CD4-positive, alpha-beta T cell treated with Interleukin-17A for 4 hours (primary cell): ENCODE data around the gene CAST.
"Not testable (repeated sequence)": the region's sequence is repeated elsewhere in the genome, so short reads cannot be mapped to it uniquely, and the experiment has no call there.

Experiments used
- DNase-seq: peaks from one replicate; pipeline ENCODE4 v3.0.0-alpha.2; 2020; ENCODE audit warnings: mixed read lengths

Gene CAST

DNA sequence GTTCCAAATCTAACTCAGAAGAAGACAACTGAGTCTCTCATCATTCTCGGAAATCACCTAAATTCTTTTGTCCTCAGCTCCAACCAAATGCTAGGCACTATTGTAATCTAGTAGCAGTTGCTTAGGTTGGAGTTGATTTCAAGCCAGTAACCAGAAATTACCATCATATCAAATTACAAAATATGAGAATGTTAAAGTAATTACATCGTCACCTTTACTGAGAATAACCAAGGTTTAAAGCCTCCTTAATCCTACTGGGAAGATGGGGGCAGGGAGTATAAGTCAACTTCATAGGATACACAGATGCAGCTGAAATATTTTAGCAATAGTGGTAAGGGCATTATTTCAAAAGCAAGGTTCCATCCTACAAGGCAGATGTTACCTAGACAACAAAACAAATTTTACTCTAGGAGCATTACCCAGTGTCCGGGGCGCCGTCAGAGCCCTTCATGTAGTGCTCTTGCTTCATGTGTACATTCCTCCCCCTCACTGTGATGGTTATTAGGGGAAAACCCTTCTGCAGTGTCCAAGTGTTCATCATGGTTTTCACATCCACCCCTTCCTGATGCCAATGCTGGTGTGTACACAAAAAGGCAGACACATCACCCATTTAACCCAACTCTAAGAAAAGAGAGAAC, 126.1 kb downstream of the CAST start:
- no peak for DNase-seq

GRCh38 chr5:96789794-96790330, 127.7 kb downstream of the CAST start:
- DNase-seq: no peak

- no peak for DNase-seq
Observed at GRCh38 chr5:96790961-96791504, 128.9 kb downstream of the CAST start.

DNA sequence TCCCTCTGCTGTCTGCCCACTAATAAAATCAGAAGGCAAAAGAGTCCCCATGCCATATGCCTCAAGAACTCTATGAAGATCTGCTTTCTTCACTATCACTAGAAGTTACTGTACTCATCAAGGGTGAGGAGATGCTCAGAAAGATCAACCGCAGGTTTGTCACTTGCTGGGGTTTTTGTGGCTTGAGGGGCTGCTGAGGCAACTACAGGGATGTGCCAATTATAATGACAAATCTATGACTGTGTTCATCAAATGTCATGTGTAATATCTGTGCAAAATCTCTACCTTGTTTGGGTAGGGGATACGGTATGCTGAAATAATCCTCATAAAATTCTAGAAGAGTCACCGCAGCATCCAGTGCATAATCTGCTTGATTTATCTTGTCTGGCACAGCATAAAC, 132.6 kb downstream of the CAST start:
- peak; percentile 53 for DNase-seq

DNA sequence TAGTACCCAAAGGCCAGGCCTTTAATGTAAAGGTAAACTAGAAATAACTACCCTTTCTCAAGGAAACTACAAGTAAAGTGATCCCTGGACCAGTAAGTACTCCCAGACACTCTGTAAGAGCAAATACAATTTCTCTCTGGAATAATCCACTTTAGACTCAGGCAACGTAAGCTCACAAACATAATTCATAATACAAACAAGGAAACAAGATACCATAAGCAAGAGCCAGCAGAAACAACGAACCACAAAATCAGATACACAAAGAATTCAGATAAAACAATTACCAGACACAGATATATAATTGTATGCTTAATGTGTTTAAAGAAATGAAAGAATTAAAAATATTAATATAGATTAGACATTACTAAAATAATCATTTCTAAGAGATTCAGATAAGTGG, 133.4 kb downstream of the CAST start:
- DNase-seq: no peak

- no peak for DNase-seq
Observed at GRCh38 chr5:96796434-96796833, 134.3 kb downstream of the CAST start.

DNA sequence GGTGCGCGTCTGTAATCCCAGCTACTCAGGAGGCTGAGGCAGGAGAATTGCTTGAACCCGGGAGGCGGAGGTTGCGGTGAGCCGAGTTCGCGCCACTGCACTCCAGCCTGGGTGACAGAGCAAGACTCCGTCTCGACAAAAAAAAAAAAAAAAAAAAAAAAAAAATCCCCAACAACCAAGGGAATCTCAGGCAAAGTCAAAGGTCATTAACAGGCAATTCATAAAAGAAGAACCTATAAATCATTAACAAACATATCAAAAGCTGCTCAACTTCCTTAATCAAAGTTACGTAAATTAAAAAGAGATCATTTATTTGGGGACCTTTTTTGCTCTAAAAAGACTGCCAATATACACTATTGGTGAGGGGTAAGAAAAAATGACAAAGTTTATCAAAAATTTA, 139.5 kb downstream of the CAST start:
- not testable (repeated sequence) for DNase-seq

DNA sequence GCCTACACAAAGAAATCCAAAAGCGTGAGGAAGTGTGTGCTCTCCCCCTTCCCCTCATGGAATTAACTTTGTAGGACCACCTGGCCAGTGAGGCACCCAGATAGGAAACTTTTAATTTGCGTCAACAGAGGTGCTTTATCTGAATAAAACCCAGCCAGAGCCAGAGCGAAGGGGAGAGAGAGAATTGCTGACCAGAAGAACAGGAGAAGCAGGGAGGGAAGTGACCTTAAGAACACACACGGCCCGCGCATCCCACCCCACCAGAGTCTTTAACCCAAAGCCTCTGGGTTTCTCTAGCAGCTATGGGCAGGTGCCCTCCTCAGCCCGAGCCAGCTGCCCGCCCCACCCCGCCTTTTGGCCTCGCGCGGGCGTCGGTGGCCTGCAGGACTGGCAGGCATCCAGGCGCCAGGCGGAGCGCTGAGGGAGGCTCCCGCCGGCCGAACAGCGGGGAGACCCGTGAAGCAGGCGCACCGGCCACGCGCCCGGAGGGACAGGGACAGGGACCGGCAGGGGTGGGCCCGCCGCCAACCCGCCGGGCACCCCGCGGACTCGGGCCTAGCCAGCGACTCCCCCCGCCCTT, 145.0 kb downstream of the CAST start:
- no peak for DNase-seq

DNA sequence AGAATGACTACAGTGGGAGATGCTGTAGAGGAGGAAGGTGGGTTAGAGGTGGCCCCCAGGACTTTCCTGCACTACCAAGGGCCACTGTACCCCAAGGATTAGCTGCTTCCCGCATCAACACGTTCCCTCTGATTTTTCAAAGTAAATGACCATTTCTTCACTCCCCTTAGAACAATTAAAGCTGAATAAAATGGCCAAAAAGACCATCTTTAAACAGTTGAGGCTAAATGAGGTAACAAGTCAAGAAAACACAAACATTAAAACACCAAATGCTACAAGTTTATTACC, 146.3 kb downstream of the CAST start:
- DNase-seq: no peak

DNA sequence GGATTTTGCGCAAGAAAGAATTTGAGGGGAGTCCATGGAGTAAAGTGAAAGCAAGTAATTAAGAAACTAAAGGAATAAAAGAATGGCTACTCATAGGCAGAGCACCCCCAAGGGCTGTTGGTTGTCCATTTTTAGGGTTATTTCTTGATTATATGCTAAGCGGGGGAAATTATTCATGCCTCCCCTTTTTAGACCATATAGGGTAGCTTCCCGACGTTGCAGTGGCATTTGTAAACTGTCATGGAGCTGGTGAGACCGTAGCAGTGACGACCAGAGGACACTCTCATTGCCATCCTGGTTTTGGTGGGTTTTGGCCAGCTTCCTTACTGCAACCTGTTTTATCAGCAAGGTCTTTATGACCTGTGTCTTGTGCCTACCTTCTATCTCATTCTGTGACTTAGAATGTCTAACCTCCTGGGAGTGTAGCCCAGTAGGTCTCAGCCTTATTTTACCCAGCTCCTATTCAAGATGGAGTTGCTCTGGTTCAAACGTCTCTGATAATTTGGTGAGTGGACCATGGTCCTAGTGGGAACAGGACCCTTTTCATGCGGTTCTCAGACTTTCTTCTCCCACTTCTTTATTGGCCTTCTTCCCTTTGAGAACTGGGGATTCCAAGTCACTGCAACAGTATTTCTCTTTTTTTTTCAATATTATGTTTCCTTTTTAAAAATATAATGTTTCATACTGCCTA, 146.8 kb downstream of the CAST start:
- DNase-seq: no peak

DNA sequence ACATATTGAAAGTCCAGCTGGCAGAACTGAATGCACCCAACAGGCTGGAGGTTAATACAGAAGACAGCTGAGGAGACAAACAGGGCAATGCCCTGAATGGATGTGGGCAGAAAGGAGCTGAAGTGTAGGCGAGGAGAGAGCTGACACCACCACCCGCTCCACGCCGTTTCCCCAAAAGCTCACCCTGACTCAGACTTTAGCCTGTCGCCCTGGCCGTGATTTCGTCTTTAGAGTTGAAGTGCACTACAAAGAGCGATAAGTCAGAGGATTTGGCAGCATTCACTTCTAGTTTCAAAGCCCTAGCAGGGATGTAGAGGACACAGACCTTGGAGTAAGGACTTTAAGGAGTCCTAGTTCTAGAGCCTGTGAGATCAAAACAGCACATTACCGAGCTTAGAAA, 147.7 kb downstream of the CAST start:
- DNase-seq: peak; percentile 66

DNA sequence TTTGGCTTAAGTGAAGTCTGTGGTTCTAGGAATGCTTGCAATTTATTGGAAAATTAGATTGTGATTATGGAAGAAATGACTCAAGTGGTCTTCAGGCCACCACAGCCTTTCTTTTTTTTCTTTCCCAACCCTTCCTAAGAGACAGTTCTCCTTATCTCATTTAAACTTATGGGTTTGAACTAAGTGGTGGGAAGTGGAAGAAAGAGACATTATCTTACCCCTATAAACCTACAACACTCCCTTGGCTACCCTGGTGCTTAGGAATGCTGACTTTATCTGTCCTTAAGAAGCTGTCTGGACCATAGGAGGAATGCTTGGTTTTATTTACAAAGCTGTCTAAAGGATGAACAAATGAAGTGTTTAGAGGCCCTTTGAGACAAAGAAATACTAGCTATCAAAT, 150.7 kb downstream of the CAST start:
- DNase-seq: no peak

- no peak for DNase-seq
Observed at GRCh38 chr5:96814041-96814440, 151.9 kb downstream of the CAST start.

DNA sequence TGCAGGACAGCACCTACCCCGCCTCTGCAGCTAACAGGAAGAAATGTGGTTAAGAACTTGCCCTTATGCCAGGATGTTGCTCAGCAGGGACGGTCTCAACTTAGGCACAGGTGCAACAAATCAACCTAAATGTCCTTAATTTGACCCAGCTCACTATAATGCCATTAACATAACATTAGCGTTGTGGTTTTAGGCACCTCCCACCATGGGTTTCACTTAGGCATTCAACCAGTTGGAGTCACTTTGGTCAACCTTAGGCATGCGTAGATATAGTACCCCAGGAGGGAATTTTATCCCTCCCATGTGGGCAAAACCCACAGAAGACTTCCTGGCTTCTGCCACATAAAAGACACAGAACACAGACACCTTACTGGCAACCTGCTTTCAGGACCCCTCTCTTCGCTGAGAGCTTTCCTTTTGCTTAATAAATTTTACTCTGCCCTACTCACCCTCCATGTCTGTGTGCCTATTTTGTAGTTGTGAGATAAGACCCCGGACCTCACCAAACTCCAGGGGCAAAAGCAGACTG, 154.3 kb downstream of the CAST start:
- DNase-seq: peak; percentile 69

- DNase-seq: no peak
Observed at GRCh38 chr5:96816991-96817390, 154.8 kb downstream of the CAST start.

DNA sequence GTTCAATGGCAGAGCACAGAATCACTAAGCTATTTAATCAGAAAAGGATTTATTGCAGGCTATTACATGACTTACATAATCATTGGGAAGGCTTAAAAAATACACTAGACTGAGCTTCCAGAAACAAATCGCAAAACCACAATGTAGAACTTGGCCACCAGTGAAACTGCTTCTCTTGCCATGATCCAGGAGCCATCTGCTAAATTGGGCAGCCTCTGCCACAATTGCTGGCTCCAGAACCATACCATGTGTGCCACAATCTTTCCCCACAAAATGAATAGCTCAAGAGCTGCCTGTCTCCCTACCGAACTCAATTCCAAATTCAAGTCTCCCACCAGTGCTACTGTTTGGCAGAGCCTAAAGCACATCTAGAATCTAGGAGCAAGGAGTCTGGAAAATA, 155.3 kb downstream of the CAST start:
- DNase-seq: no peak

GRCh38 chr5:96818125-96818788, 156.1 kb downstream of the CAST start:
- no peak for DNase-seq

DNA sequence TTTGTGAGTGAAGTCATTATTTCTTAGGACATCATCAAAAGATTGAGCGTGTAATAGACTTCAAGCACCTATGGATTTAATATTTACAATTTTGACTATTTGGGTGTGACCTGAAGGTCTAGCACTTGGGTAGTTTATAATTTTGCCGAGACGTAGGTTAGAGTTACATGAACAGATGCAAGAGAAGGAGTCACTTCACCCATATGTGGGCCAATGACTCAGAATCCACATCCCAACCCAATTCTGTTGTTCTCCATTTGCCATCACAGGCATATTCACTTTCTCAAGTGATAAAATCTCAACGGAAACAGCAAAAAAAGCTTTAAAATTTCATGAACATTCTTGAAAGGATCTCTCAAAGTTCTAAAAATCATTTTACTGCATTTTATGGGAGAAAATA, 157.6 kb downstream of the CAST start:
- DNase-seq: no peak

GRCh38 chr5:96821260-96821916, 159.2 kb downstream of the CAST start:
- DNase-seq: no peak

DNA sequence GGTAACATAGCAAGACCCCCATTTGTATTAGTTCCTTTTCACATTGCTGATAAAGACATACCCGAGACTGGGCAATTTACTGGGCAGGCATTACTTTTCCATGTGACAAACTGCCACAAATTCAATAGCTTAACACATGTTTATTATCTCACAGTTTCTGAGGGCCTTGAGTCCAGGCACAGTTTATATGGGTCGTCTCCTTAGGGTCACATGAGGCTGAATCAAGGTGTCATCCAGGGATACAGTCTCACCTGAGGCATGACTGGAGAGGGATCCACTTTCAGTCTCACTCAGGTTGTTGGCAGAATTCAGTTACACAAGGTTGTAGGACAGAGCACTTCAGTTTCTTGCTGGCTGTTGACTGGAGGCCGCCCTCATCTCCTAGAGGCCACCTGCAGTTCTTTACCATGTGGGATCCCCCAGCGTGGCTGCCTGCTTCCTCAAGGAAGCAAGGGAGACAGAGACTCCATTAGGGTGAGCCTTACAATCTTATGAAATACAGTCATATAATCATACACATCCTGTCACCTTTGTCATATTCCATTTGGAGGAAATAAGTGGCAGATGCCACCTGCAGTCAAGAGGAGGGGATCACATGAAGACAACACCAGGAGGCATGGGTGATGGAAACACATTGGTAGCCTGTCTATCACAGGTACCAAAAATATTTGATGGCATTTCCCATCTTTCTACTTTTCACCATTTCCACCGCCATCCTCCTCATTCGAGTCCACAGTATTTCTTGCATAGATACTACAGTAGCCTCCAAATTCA, 160.7 kb downstream of the CAST start:
- DNase-seq: peak; percentile 47

DNA sequence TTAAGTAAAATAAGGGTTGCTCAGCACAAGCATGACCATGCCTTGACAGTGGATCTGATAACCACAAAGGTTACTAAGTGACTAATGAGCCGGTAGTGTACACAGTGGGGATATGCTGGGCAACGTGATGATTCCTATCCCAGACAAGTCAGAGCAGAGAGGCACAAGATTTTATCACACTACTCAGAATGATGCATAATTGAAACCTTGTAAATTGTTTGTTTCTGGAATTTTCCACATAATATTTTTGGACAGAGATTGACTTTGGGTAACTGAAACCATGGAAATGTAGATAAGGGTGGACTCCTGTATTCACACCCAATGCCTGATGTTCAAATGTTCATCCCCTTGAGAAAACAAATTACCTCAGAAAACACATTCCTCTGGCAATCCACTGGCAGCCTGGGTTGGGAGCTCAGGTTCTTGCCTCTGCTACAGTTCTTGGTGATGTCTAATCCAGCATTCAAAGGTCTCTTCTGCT, 161.8 kb downstream of the CAST start:
- DNase-seq: no peak
